ENCODE measurements around the gene CIC. TPM values are rescaled to one million over a fixed set of nuclear protein-coding genes. Genes with fewer than 3 reads are reported as not detected.

Gene CIC
- polyA plus RNA-seq, 3 donors, result 0.62 to 42.2 (median 0.87) TPM

DNA sequence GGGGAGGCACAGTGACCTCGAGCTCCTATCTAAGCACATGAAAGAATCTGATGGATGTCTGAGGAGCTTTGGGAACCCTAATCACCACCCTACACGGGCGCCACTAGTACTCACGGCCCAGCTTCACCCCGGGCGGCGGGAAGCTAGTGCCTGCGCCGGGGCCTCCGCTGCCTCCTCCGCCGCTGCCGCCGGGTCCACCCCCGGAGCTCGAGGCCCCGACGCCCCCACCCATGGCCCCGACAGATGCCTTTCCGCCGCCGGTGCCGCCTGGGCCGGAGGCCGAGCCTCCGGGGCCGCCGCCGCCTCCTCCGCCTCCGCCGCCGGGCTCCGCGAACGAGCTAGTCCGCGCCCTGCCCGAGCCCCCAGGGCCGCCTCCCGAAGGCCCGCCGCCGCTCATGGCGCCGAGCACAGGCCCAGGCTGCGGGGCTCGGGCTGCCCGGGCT, 27.0 kb upstream of the CIC start:
- no peak for TF ChIP-seq CTCF (IDR thresholded peaks at IDR 0.05)
- H3K4me1 Mint-ChIP-seq, result peaks cover 56% of the 10 kb centered on the region
- H3K36me3 Mint-ChIP-seq, result peaks cover 15 to 34% of the 10 kb centered on the region in 2 donors
- no peaks in the 10 kb centered on the region for H3K9me3 Mint-ChIP-seq
- under 1% methylated on average over 49 of the region's 49 CpGs for WGBS (ENCODE audit: insufficient coverage)
- peaks cover 0 to 3% (median 3%) of the 10 kb centered on the region in 3 donors for H3K27me3 Mint-ChIP-seq (ENCODE audit: low read depth in 3 of 3)
- H3K4me1 ChIP-seq (ENCODE audit: control insufficient read depth in 1 of 2, insufficient read depth in 2 of 2, low read length in 2 of 2), result peaks cover 37 to 45% of the 10 kb centered on the region in 2 donors
- peak overlapping the region; percentile 66 to 96 (median 90) for H3K27ac Mint-ChIP-seq
- peak overlapping the region; percentile 76 for H2AFZ ChIP-seq (ENCODE audit: insufficient read depth, low read depth, low read length, poor library complexity, severe bottlenecking)
- peak overlapping the region; percentile 90 for H3K4me2 ChIP-seq (replicated peaks; ENCODE audit: extremely low read depth, low read length, poor library complexity, severe bottlenecking)
- intact Hi-C loops (cut with micrococcal nuclease), result loop anchor here (1.0 to 10.0 kb wide), 5 partner anchors 26 to 135 kb away; partner anchors contain the start of gene POU2F2 (in 1 of the 2)
- H3K27ac ChIP-seq (ENCODE audit: low read depth in 1 of 2, low read length in 2 of 2), result peak overlapping the region in 1 of 2 donors; percentile 81
- H4K20me1 ChIP-seq (ENCODE audit: insufficient read depth, low read length), result peaks cover 50% of the 10 kb centered on the region
- H3K4me3 ChIP-seq (replicated peaks in 1 of 3; ENCODE audit: low read depth in 2 of 3, low read length in 3 of 3), result peak overlapping the region; percentile 56 to 96 (median 85)
- peaks cover 15 to 21% of the 10 kb centered on the region in 2 donors for H3K36me3 ChIP-seq (replicated peaks in 1 of 2; ENCODE audit: control insufficient read depth in 1 of 2, insufficient read depth in 2 of 2, low read length in 2 of 2)
- peak overlapping the region; percentile 95 for H3K4me3 Mint-ChIP-seq
- no peak for DNase-seq
- peaks cover 55% of the 10 kb centered on the region for H3K79me2 ChIP-seq (ENCODE audit: insufficient read depth, low read length)
- no peaks in the 10 kb centered on the region for H3K9me3 ChIP-seq (replicated peaks in 1 of 2; ENCODE audit: control insufficient read depth in 1 of 2, insufficient read depth in 1 of 2, low read length in 2 of 2)
- H3K9ac ChIP-seq (ENCODE audit: insufficient read depth, low read length, poor library complexity, severe bottlenecking), result peak overlapping the region; percentile 88
- no peaks in the 10 kb centered on the region for H3K27me3 ChIP-seq (ENCODE audit: control insufficient read depth in 2 of 2, insufficient read depth in 2 of 2, low read length in 2 of 2)

- Histone ChIP-seq H3K27ac (ENCODE audit: low read depth in 1 of 2, low read length in 2 of 2) (peak within 1 kb of the TSS; percentile 61 to 81), H3K9ac (ENCODE audit: insufficient read depth, low read length, poor library complexity, severe bottlenecking) (peak within 1 kb of the TSS; percentile 88), H3K9me3 (replicated peaks in 1 of 2; ENCODE audit: control insufficient read depth in 1 of 2, insufficient read depth in 1 of 2, low read length in 2 of 2) (no peaks in the 10 kb centered on the region), H3K36me3 (replicated peaks in 1 of 2; ENCODE audit: control insufficient read depth in 1 of 2, insufficient read depth in 2 of 2, low read length in 2 of 2) (peaks cover 15 to 19% of the 10 kb centered on the region in 2 donors), H3K4me2 (replicated peaks; ENCODE audit: extremely low read depth, low read length, poor library complexity, severe bottlenecking) (peak within 1 kb of the TSS; percentile 90), H4K20me1 (ENCODE audit: insufficient read depth, low read length) (peaks cover 52% of the 10 kb centered on the region), H2AFZ (ENCODE audit: insufficient read depth, low read depth, low read length, poor library complexity, severe bottlenecking) (peak within 1 kb of the TSS; percentile 76), H3K4me3 (replicated peaks in 1 of 3; ENCODE audit: low read depth in 2 of 3, low read length in 3 of 3) (peak within 1 kb of the TSS; percentile 79 to 96 (median 85)), H3K4me1 (ENCODE audit: control insufficient read depth in 1 of 2, insufficient read depth in 2 of 2, low read length in 2 of 2) (peaks cover 37 to 45% of the 10 kb centered on the region in 2 donors), H3K27me3 (ENCODE audit: control insufficient read depth in 2 of 2, insufficient read depth in 2 of 2, low read length in 2 of 2) (no peaks in the 10 kb centered on the region), H3K79me2 (ENCODE audit: insufficient read depth, low read length) (peaks cover 52% of the 10 kb centered on the region)
- peak; percentile 98 to 99 (median 98) for DNase-seq
- Mint-ChIP-seq H3K9me3 (no peaks in the 10 kb centered on the region), H3K36me3 (peaks cover 15 to 32% of the 10 kb centered on the region in 2 donors), H3K4me1 (peaks cover 56% of the 10 kb centered on the region), H3K27me3 (ENCODE audit: low read depth in 3 of 3) (peaks cover 0 to 3% (median 3%) of the 10 kb centered on the region in 3 donors), H3K27ac (peak within 1 kb of the TSS; percentile 94 to 98 (median 96)), H3K4me3 (peak within 1 kb of the TSS; percentile 95 to 99)
- no peak for TF ChIP-seq CTCF (IDR thresholded peaks at IDR 0.05)
- intact Hi-C loops (cut with micrococcal nuclease), result loop anchor here (1.0 to 10.0 kb wide), 5 partner anchors 26 to 135 kb away; partner anchors contain the start of gene POU2F2 (in 1 of the 2)
- WGBS (ENCODE audit: insufficient coverage), result under 1% methylated on average over 76 of the region's 76 CpGs
Measured at GRCh38 chr19:42242512-42243409, 26.3 kb upstream of the CIC start, which contains the start of gene GSK3A. Gene GSK3A (minus strand): TSS chr19:42242602. CDS start chr19:42242465, 137 bp downstream.

All from CD14-positive monocyte (primary cell).